Ishikawa (cell line): Measurements from ENCODE around the gene LGI1.

ENCODE experiments used
- CEBPB ChIP-seq: IDR thresholded peaks from 2 replicates; pipeline ENCODE4 v1.6.1; 2012
- CREB1 ChIP-seq: IDR thresholded peaks from 2 replicates; pipeline ENCODE4 v1.6.1; 2012; ENCODE audit warnings: low read depth
- EGR1 ChIP-seq: IDR thresholded peaks from 2 replicates; pipeline ENCODE4 v1.6.1; 2012
- EP300 ChIP-seq: IDR thresholded peaks from 2 replicates; pipeline ENCODE4 v1.6.1; 2012; ENCODE audit warnings: borderline replicate concordance
- FOXM1 ChIP-seq: IDR thresholded peaks from 2 replicates; pipeline ENCODE4 v1.6.1; 2012; ENCODE audit warnings: low read depth, borderline replicate concordance
- MAX ChIP-seq: IDR thresholded peaks from 2 replicates; pipeline ENCODE4 v1.6.1; 2012
- NFIC ChIP-seq: IDR thresholded peaks from 2 replicates; pipeline ENCODE4 v1.6.1; 2012
- RAD21 ChIP-seq: IDR thresholded peaks from 2 replicates; pipeline ENCODE4 v1.6.1; 2012; ENCODE audit warnings: low read depth
- TAF1 ChIP-seq: IDR thresholded peaks from 2 replicates; pipeline ENCODE4 v1.6.1; 2012; ENCODE audit warnings: low read depth, mild to moderate bottlenecking
- TCF12 ChIP-seq: IDR thresholded peaks from 2 replicates; pipeline ENCODE4 v1.6.1; 2012; ENCODE audit warnings: low read depth
- TEAD4 ChIP-seq: IDR thresholded peaks from 2 replicates; pipeline ENCODE4 v1.6.1; 2012
- YY1 ChIP-seq: IDR thresholded peaks from 2 replicates; pipeline ENCODE4 v1.6.1; 2012; ENCODE audit warnings: low read depth
- ZBTB7A ChIP-seq: IDR thresholded peaks from 2 replicates; pipeline ENCODE4 v1.6.1; 2012; ENCODE audit warnings: low read depth
- TF ChIP-seq, protein P1 (sequence below): IDR thresholded peaks from 2 replicates; pipeline ENCODE4 v1.6.1; 2012
- TF ChIP-seq, protein P2 (sequence below): IDR thresholded peaks from 2 replicates; pipeline ENCODE4 v1.6.1; 2012; ENCODE audit warnings: low read depth, mild to moderate bottlenecking

The LGI1 gene

DNA sequence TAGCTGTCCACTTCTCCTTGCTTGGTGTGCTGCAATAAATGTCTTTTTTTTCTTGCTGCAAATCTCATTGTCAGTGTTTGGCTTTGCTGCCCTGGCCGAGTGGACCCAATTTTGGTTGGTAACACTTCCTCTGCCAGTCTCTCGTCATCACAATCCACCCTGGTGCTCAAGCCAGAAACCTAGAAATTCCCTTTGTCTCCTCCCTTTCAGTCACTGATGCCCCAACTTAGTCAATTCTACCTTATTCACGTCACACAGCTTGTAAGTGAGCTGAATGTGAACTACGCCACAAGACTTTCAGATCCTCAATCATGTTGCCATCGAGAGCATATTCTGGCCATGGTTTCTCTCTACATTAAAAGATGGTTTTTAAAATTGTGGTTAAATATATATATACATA lies 42.4 kb upstream of the LGI1 start:
- no peak for TF ChIP-seq CEBPB
- no peak for TF ChIP-seq YY1
- TF ChIP-seq TEAD4, result no peak
- no peak for TF ChIP-seq RAD21
- TF ChIP-seq EGR1, result no peak
- no peak for TF ChIP-seq ZBTB7A
- TF ChIP-seq, protein P1, sequence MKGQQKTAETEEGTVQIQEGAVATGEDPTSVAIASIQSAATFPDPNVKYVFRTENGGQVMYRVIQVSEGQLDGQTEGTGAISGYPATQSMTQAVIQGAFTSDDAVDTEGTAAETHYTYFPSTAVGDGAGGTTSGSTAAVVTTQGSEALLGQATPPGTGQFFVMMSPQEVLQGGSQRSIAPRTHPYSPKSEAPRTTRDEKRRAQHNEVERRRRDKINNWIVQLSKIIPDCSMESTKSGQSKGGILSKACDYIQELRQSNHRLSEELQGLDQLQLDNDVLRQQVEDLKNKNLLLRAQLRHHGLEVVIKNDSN, result no peak
- TF ChIP-seq TCF12, result no peak

- no peak for TF ChIP-seq NFIC
These were observed 41.0 kb upstream of the LGI1 start for GRCh38 chr10:93716766-93717165.

- TF ChIP-seq, protein P2, sequence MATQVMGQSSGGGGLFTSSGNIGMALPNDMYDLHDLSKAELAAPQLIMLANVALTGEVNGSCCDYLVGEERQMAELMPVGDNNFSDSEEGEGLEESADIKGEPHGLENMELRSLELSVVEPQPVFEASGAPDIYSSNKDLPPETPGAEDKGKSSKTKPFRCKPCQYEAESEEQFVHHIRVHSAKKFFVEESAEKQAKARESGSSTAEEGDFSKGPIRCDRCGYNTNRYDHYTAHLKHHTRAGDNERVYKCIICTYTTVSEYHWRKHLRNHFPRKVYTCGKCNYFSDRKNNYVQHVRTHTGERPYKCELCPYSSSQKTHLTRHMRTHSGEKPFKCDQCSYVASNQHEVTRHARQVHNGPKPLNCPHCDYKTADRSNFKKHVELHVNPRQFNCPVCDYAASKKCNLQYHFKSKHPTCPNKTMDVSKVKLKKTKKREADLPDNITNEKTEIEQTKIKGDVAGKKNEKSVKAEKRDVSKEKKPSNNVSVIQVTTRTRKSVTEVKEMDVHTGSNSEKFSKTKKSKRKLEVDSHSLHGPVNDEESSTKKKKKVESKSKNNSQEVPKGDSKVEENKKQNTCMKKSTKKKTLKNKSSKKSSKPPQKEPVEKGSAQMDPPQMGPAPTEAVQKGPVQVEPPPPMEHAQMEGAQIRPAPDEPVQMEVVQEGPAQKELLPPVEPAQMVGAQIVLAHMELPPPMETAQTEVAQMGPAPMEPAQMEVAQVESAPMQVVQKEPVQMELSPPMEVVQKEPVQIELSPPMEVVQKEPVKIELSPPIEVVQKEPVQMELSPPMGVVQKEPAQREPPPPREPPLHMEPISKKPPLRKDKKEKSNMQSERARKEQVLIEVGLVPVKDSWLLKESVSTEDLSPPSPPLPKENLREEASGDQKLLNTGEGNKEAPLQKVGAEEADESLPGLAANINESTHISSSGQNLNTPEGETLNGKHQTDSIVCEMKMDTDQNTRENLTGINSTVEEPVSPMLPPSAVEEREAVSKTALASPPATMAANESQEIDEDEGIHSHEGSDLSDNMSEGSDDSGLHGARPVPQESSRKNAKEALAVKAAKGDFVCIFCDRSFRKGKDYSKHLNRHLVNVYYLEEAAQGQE, result peak; percentile 72
- TF ChIP-seq YY1, result no peak
- TF ChIP-seq MAX, result no peak
- no peak for TF ChIP-seq TCF12
- TF ChIP-seq CEBPB, result no peak
- TF ChIP-seq EGR1, result no peak
- no peak for TF ChIP-seq ZBTB7A
- no peak for TF ChIP-seq TEAD4
These were observed 38.6 kb upstream of the LGI1 start for GRCh38 chr10:93718937-93719725.

DNA sequence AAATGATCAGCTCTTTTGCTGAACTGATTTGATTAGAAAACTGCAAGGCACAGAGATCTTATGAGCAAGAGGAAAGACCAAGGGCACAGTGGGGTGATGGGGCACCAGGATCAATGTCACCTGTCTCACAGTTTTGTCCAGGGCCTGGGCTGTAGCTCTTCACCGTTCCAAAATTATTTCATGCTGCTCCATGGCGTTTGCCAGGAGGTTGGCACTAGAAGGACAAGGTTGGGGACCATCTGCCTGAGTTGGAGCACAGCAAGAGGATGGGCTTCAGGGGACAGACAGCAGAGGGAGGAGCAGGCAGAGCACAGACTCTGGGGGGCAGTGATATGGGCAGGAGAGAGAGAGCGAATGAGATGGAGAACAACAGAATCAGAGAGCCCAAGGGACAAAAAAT lies 37.8 kb upstream of the LGI1 start:
- TF ChIP-seq TCF12, result no peak
- no peak for TF ChIP-seq TEAD4
- TF ChIP-seq YY1, result no peak
- TF ChIP-seq ZBTB7A, result no peak
- TF ChIP-seq EGR1, result no peak
- TF ChIP-seq FOXM1, result no peak
- TF ChIP-seq MAX, result no peak
- TF ChIP-seq, protein P2, result no peak
- TF ChIP-seq EP300, result no peak
- no peak for TF ChIP-seq NFIC
- TF ChIP-seq CREB1, result no peak
- no peak for TF ChIP-seq RAD21
- no peak for TF ChIP-seq TAF1
- TF ChIP-seq, protein P1, result no peak
- no peak for TF ChIP-seq CEBPB

GRCh38 chr10:93722550-93722949 lies 35.2 kb upstream of the LGI1 start:
- TF ChIP-seq, protein P1, result no peak
- no peak for TF ChIP-seq TEAD4

GRCh38 chr10:93723153-93723552 lies 34.6 kb upstream of the LGI1 start:
- no peak for TF ChIP-seq YY1
- no peak for TF ChIP-seq EP300
- TF ChIP-seq CREB1, result no peak
- no peak for TF ChIP-seq EGR1
- no peak for TF ChIP-seq TCF12

- TF ChIP-seq RAD21, result no peak
- TF ChIP-seq YY1, result no peak
- no peak for TF ChIP-seq NFIC
- TF ChIP-seq TAF1, result no peak
- TF ChIP-seq EP300, result no peak
- TF ChIP-seq, protein P1, result no peak
- TF ChIP-seq CREB1, result no peak
- TF ChIP-seq TCF12, result no peak
- TF ChIP-seq EGR1, result no peak
- TF ChIP-seq FOXM1, result no peak
- TF ChIP-seq TEAD4, result no peak
- no peak for TF ChIP-seq MAX
These were observed 31.7 kb upstream of the LGI1 start for GRCh38 chr10:93726024-93726423.
